GM12872 (cell line): ENCODE data around the gene NFAM1.

Experiments
- TF ChIP-seq, protein P1 (sequence below): IDR thresholded peaks from 3 replicates; pipeline ENCODE4 v1.5.1; 2011; ENCODE audit warnings: low read depth, mild to moderate bottlenecking, low read length, moderate library complexity; ENCODE audit not compliant: insufficient read depth

Gene NFAM1

DNA sequence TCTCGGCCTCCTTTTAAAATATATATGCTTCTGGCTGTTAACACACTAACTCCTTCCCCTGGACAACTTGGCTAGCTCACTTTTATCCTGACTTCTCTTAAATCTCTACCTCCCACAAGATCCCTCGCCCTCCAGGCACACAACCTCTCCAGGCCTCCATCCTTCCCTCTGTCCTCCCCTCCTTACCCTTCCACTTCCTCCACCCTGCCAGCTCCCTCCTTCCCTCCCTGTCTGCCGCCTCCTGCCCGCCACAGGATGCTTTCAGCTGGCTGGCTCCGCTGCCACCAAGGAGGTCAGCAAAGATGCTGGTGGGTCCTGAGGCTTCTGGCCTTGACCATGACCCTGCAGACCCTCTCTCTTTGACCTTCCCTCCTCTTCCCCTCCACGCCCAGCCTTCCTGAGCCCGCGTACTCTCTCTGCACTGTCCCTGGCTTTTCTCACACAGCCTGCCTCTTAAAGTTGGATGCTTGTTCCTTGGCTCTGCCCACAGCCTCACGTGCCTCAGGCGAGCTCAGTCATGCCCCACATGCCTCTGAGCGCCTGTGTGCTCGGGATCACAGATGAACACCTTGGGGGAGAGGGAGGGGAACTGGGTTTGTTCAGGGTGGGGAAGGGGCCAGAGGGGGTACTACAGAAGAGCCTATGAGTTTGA lies 6.7 kb downstream of the NFAM1 start:
- TF ChIP-seq, protein P1, sequence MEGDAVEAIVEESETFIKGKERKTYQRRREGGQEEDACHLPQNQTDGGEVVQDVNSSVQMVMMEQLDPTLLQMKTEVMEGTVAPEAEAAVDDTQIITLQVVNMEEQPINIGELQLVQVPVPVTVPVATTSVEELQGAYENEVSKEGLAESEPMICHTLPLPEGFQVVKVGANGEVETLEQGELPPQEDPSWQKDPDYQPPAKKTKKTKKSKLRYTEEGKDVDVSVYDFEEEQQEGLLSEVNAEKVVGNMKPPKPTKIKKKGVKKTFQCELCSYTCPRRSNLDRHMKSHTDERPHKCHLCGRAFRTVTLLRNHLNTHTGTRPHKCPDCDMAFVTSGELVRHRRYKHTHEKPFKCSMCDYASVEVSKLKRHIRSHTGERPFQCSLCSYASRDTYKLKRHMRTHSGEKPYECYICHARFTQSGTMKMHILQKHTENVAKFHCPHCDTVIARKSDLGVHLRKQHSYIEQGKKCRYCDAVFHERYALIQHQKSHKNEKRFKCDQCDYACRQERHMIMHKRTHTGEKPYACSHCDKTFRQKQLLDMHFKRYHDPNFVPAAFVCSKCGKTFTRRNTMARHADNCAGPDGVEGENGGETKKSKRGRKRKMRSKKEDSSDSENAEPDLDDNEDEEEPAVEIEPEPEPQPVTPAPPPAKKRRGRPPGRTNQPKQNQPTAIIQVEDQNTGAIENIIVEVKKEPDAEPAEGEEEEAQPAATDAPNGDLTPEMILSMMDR: no peak

DNA sequence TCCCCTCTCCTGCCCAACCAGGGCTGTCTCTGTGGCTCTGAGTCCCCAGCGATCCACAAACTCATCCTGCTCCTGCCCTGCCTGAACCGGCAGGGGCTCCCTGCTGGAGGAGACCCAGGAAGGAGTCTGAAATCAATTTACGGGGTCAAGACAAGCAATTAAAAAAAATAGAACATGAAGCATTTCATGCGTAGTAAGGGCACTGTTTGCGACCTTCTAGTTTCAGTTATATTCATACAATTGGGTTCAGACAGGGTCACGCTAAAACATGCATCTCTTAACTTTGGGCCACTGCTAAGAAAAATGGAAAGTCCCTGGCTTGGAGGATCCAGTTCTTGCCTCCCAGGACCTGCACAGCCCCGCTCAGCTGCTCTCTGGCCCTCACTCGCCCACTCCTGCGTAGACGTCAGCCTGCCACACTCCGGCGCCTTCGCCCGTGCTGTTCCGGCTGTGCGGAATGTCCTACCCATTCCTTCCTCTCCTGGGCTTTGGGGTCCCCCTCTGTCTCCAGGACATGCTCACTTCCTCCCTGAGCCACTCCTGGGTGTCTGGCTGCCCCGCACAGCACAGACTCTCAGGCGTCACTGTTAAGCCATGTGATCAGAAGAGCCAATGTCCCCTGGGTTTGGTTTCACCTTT lies 12.8 kb downstream of the NFAM1 start:
- TF ChIP-seq, protein P1: no peak

DNA sequence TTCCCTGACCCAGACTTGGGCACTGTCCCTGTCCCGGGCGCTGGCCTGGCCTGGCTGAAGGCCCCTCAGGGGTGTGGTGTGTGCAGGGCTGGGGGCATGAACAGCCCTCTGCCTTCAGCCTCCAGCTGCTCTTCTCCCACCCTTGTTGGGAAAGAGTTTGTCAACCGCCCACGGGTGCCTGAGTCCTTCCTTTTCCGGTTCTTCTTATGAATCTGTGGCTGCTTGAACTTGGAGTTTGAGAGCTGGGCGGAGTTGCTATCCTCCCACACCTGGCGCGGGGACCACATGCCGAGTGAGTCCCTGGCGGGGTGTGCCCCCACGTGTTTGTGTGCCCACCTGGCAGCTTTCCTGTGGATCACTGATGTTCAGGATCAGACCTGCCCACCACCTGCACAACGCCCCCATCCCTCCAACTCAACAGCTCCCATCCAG lies 13.4 kb downstream of the NFAM1 start:
- TF ChIP-seq, protein P1: no peak

DNA sequence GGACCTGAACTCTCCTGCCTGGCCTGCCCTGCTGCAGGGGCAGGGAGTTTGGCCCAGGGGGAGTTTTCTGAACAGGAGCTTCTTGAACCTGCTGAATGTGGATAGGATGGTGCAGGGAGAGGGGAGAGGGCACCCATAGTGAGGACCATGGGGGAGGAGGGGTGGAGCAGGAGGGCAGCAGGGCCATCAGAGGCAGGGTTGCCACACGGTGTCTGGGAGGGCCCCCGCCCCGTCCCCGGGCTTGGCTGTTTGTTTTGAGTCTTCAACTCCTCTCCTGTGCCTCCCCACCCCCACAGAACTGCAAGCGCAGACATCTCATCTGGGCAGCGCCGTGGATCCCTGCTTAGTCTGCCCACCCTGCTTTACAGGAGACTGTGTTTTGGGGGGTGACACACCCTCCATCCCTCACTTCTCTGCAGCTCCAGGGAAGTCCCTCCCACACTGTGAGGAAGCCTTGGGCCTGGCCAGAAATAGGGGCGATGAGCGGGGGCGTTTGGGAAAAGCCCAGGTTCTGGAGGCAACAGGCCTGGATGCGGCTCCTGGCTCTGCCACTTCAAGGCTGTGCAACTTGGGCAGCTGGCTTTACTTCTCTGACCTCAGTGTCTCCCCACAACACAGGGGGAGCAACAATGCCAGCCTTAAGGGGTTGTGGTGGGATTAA lies 14.4 kb downstream of the NFAM1 start:
- TF ChIP-seq, protein P1: no peak

DNA sequence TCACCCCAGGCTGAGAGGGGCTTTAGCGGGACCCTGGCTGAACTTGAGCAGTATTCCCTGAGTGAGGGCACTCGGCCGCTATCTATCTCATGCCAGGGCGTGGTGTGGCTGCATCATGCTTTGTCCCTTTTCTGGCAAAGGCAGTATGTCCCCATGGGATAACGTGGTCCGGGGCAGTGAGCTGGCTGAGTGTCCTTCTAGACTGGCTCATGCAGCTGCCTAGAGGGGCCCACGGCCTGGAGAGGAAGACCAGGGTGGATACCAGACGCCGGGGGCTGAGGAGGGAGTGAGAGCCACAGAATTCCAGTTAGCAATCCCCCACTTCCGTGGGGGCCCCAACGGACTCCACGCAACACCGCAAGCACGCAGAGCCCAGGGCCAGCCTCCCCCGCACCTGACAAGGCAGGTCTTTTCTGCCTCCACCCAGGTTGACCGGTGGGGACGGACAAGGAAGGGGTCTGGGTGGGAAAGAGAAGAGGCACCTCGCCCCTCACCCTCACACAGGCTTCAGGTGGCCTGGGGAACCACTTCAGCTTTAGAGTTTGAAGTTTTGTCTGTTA lies 15.5 kb downstream of the NFAM1 start:
- TF ChIP-seq, protein P1: no peak

DNA sequence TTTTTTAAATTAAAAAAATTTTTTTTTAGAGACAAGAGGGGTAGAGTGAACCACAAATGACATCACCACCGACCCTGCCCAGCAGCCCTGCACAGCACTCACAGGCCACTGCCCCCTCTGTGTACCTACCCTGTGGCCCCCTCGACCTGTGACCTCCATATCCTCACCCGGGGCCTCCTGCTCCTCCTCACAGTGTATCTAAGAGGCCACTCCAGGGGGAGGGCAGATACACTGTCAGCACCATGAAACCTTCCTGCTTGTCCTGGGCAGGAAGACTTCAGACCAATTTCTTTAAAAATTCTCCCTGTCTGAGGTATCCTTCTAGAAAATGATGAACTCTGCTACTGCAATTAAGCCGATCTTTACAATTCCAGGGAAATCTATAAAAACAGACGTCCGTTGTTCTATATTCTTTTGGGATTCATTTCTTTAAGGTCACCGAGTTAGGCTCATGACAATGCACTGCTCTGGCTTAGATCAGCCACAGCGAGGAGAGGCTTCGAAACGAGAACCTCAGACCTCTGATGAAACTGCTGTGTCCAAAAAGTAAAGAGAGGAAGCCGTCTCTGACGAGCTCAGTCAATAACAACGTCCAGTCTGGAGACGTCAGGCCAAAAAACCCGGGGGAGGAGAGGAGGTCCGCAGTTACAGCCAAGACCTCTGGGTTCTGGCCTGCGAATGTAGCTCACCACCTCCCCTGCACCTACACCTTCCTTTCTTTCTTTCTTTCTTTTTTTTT lies 17.5 kb downstream of the NFAM1 start:
- TF ChIP-seq, protein P1: no peak

DNA sequence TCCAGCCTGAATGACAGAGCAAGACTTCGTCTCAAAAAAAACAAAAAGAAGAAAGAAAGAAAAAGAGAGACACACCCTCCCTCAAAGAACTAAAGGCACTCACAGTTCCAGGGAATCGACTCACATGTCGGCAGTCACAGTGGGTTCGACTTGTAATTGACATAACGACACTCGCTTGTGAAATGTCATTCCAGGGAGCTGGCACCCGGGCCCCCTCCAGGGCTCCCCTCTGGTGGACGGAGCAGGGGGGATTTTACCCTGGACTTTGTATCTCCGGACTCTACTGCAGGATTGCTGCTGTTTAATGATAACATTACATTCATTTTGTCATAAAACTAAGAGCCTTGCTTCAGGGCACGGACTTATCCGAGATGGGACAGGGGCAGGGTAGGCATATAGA lies 18.2 kb downstream of the NFAM1 start:
- TF ChIP-seq, protein P1: no peak
